HTERT RPE-1 (cell line): ENCODE measurements around the gene MAP3K19.
"Not testable (repeated sequence)": the region's sequence is repeated elsewhere in the genome, so short reads cannot be mapped to it uniquely, and the experiment has no call there.

ENCODE experiments used
- in situ Hi-C: fragments of 300-500 bp; cut with MboI; formaldehyde crosslinking; loops from 4 replicates; pipeline ENCODE4 v1.14.3; 2020; ENCODE audit warnings: low sequenced_read_pairs

MAP3K19 gene

DNA sequence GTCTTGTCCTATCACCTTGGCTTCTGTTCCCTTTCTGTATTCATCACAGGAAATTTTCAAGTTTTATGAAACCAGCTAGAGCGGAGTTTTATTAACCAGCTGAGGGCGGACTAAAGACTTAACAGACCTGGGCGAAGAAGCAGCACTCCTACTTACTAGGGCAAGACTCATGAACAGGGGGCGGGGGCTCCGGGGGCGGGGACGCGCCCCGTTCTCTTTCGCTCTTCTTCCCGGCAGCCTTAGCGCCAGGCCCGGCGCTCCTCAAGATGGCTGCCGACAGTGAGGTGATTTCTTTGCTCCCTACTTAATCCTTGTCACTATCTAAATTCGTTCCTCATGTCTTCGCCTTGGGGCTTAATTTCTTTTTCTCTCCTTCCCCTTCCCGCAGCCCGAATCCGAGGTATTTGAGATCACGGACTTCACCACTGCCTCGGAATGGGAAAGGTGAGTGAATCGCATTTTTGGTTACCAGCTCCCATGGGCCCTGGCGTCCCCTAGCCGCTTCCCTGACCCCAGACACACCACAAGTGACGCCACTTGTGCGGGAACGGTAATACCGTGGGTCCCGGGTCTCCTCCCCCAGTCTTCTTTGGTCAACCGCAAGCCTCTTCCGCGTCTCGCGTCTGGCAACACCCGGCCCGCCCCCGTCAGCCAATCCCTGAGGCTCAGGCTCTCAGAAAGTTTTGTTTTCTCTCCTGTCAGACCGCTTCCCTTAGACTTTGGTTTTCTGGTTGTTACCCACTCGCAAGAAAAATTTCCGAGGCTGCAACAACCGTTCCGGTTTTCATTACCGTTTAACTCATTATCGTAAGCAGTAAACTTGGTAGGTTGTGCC lies 5.0 kb upstream of the MAP3K19 start, which contains the start of gene RAB3GAP1:
Gene RAB3GAP1 (plus strand): TSS at position 251 of the 835 bp plus-strand sequence. CDS start 16 bp downstream, at position 267.
- in situ Hi-C loops: no loop called here

DNA sequence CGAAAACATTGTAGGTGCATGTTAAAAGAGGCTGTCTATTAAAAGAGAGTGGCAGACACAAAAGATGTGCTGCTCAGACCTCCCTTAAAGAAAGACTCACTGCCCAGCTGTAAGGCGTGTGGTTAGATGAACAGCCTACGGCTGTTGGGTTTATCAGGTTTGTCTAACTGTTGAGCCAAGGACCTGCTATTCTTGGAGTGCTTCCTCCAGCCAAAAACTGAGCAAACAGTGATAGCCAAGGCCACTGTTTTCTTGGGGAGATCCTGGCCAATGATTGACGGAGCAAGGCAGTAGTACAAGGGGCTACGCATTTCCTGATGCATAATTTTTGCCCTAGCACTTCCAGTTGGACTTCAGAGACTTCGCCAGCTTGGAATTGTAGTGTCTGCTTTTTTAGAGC lies 3.4 kb upstream of the MAP3K19 start:
- in situ Hi-C loops: no loop called here

GRCh38 chr2:135050132-135050531 lies 2.9 kb upstream of the MAP3K19 start:
- in situ Hi-C loops: no loop called here

GRCh38 chr2:135048122-135048521 lies 875 bp upstream of the MAP3K19 start:
- in situ Hi-C loops: no loop called here

GRCh38 chr2:135043345-135043744 lies 3.9 kb downstream of the MAP3K19 start:
- in situ Hi-C loops: no loop called here

DNA sequence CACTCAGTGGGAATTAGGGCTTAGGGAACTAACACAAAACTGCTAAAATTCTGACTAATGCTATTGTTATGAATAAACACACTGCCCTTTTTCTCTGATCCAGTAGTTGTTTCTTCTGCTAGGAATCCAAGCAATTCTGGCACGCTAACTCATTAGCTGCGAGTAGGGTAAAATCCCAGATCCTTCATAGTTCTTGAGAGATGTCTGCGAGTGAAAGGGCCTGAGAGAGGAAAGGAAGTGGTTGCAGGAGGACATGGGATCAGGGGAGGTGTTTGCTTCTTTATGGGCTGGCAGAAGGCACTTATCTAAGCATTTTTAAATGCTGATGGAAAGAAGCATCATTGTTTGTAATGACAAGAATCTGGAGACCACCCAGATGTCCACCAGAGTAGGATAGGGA lies 9.4 kb downstream of the MAP3K19 start:
- in situ Hi-C loops: no loop called here

DNA sequence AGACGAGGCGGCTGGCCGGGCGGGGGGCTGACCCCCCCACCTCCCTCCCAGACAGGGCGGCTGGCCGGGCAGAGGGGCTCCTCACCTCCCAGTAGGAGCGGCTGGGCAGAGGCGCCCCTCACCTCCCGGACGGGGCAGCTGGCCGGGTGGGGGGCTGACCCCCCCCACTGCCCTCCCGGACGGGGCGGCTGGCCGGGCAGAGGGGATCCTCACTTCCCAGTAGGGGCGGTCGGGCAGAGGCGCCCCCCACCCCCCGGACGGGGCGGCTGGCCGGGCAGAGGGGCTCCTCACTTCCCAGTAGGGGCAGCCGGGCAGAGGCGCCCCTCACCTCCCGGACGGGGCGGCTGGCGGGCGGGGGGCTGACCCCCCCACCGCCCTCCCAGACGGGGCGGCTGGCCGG lies 14.0 kb downstream of the MAP3K19 start:
- in situ Hi-C loops: not testable (repeated sequence)

- in situ Hi-C loops: no loop called here
Measured at GRCh38 chr2:135030826-135031225, 16.4 kb downstream of the MAP3K19 start.

- in situ Hi-C loops: no loop called here
Measured at GRCh38 chr2:135029481-135030134, 17.6 kb downstream of the MAP3K19 start.

GRCh38 chr2:135023886-135024485 lies 23.3 kb downstream of the MAP3K19 start:
- in situ Hi-C loops: no loop called here

GRCh38 chr2:135022952-135023880 lies 24.0 kb downstream of the MAP3K19 start:
- in situ Hi-C loops: no loop called here

GRCh38 chr2:135021618-135022017 lies 25.6 kb downstream of the MAP3K19 start:
- in situ Hi-C loops: no loop called here

DNA sequence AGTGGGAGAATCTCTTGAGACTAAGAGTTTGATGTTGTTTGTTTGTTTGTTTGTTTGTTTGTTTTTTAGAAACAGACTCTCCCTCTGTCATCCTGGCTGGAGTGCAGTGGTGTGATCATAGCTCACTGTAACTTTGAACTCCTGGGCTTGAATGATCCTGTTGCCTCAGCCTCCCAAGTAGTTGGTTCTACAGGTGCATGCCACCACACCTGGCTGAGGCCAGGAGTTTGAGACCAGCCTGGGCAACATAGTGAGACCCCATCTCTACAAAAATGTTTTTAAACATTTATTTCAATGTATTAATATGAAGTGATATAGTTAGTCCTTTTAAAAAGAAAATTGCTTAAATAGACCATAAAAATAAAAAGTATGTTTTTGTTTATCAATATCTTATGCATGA lies 35.6 kb downstream of the MAP3K19 start:
- in situ Hi-C loops: no loop called here

- in situ Hi-C loops: no loop called here
Measured at GRCh38 chr2:135010200-135010942, 36.9 kb downstream of the MAP3K19 start.

GRCh38 chr2:135009339-135009738 lies 37.9 kb downstream of the MAP3K19 start:
- in situ Hi-C loops: no loop called here

- in situ Hi-C loops: no loop called here
Measured at GRCh38 chr2:135005753-135006152, 41.5 kb downstream of the MAP3K19 start.

- in situ Hi-C loops: no loop called here
Measured at GRCh38 chr2:135004005-135004746, 43.1 kb downstream of the MAP3K19 start.

- in situ Hi-C loops: no loop called here
Measured at GRCh38 chr2:135002836-135003235, 44.4 kb downstream of the MAP3K19 start.

- in situ Hi-C loops: no loop called here
Measured at GRCh38 chr2:134999521-134999920, 47.7 kb downstream of the MAP3K19 start.
